ENCODE measurements around the gene SLC27A2.
"Not testable (repeated sequence)": the region's sequence is repeated elsewhere in the genome, so short reads cannot be mapped to it uniquely, and the experiment has no call there.

Gene SLC27A2

DNA sequence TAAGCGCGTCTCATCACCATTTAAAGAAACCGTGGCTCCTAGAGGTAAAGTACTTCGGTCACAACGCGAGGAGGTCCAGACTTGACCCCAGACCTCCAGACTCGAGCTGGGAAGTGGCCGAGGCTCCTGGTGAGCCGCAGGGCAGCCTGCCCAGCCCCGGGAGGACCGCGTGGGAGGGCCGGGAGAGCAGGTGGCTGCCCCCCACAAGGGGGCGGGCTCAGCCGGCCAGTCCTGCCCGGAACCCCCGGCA, at the start of gene SLC27A2:
Gene SLC27A2, plus strand, starts transcription at position 228 of the 250 bp plus-strand sequence. CDS start 232 bp downstream, outside the sequence.
- DNase-seq (ENCODE audit: low spot score) = no peak

DNA sequence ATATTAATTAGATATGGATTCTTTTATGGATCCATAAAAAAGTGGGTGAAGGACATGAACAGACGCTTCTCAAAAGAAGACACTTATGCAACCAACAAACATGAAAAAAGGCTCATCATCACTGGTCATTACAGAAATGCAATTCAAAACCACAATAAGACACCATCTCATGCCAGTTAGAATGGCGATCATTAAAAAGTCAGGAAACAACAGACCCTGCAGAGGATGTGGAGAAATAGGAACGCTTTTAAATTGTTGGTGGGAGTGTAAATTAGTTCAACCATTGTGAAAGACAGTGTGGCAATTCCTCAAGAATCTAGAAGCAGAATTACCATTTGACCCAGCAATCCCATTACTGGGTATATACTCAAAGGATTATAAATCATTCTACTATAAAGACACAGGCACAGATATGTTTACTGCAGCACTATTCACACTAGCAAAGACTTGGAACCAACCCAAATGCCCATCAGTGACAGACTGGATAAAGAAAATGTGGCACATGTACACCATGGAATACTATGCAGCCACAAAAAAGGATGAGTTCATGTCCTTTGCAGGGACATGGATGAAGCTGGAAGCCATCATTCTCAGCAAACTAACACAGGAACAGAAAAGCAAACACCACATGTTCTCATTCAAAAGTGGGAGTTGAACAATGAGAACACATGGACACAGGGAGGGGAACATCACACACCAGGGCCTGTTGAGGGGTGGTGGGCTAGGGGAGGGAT, 49.6 kb upstream of the SLC27A2 start:
- DNase-seq (ENCODE audit: low spot score) = not testable (repeated sequence)

DNA sequence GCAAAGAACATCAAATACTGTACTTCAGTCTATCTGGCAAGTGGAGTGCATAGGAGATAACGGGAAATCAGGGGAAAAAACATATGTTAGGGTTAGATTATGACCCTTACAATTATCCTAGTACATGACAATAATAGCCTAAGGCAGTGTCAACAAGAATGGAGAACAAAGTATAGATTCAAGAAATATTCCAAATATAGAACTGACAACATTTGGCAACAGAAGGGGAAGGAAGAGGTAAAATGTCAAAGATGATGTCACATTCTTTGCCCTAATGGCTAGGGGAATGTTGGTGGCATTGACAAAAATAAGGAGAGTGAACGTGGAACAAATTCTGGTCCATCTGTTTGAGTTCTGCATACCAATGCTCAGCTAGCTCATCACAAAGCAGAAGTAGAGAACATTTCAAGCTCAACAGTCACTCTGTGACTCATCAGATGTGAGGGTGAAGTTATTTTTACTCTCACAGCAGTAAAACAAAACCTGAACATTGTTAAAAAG, 47.4 kb upstream of the SLC27A2 start:
- no peak for DNase-seq (ENCODE audit: low spot score)

DNA sequence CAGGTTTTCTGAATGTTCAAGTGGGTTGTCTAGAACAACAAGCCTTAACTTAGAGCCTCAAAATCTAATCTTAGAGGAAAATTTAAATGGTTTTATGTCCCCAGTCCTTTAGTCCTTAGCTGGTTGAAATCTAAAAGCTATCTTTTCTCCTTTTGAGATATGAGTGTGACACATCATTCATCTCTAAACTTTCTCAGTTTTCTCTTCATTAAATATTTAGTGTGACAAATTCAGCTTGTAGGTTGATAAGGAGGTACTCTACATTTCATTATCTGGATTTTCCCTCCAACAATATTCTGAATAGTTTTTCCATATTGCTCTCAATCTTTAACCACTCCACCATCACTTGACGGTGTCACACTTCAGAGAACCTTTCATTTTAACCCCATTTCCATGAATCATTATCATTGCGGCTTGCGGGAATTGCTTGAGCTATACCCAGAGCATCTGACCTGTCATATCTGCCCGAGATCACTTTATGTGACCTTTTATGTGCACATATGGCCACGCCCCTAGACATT, 46.9 kb upstream of the SLC27A2 start:
- DNase-seq (ENCODE audit: low spot score) = peak; percentile 93

DNA sequence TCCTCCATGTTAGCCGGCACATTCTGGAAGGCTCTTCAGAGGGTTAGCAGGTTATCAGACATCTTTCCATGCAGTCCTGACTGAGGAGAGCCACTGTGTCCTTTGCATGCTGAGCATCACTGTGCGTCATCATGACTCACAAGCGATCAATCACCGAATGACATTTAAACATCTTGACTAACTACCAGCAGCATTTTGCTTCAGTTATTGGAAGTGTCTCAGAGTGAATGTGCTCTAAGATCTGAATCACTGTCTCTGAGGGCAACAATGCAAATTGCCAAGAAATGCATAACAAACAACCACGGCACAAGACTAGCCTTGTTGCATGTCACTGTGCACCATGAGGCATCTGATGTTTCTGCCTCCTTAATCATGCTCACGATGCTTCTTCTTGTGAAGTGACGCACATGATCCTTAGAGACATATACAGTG, 44.6 kb upstream of the SLC27A2 start:
- DNase-seq (ENCODE audit: low spot score) = peak; percentile 77

DNA sequence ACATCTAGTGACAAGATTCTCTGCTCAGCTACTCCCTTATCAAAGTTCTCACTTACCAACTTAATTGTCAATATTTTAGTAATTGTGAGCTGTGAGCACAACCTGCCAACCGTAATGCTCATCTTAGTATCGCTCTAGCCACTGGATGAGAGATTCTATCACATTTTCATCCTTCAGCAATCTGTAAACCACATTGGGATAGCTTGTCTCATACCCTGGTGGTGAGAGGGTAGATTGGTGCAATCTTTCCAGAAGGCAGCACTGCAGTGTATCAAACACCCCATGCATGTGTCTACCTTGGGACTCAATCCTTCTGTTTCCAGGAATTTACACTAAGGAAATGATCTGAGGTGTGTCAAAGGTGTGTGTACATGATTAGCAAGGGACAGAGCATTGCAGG, 44.1 kb upstream of the SLC27A2 start:
- no peak for DNase-seq (ENCODE audit: low spot score)

DNA sequence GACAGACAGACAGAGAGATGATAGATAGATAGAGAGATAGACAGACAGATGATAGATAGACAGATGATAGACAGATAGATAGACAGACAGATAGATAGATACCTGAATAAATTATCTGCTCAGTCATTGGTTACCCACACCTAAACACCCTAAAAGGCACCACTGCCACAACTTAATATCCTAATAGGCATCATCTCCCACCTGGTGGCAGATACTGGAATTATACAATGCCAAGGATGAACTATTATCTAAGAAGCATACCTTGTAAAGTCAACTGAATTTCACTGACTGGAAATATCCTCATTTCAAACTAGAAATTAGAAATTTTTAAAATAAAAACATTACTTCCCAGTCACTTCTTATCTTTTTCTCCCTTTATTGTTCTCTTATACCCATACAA, 43.6 kb upstream of the SLC27A2 start:
- no peak for DNase-seq (ENCODE audit: low spot score)

DNA sequence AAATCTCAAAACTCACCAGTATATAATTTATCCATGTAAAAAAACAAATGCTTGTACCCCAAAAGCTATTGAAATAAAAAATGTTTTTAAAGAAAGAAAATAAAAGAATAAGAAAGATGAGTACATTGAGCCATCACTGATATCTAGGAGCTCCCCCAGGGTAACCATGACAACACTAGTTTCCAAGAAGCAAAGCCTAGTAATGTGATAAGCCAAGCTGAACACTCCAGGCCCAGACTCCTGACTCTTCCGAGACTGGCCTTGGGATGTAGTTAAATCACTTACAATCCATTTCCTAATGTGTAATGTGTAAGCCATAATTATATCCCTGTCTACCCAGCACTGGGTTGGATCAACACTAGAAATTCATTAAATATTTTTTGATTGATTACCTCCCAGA, 41.9 kb upstream of the SLC27A2 start:
- no peak for DNase-seq (ENCODE audit: low spot score)

DNA sequence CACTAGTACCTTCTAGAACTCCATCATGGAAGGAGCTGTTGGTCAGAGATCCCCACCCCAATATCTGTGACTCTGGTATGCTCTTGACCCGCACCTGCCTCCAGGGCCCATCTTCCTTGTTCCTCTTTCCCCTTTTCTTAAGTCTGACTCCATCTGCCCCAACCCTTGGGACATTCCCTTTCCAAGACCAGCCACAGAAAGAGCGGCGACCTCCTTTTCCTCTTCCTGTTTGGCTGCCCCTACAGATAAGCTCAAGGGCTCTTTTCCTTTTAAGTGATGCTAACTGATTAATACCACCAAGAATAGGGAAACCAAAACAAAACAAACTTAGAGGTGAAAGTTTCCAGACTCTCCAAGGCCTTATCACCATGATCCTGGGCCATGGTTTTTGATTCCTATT, 41.0 kb upstream of the SLC27A2 start:
- no peak for DNase-seq (ENCODE audit: low spot score)

DNA sequence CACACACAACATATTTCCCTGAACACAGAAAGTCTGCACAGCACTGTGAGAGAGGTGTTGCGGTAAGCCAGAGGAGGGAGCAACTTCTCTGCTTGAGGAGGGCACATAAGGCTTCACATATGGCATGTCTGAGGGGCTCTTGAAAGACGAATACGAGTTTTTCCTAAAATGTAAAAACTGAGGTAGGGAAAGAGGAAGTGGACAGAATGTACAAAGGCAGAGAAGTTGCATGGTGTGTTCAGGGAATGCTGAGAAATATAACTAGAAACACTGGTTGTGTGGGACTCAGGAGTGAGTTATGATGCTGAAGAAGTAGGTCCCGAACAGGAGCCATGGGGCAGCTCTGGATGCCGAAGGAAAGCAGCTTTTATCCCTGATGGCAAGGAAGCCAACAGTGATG, 40.1 kb upstream of the SLC27A2 start:
- no peak for DNase-seq (ENCODE audit: low spot score)

DNA sequence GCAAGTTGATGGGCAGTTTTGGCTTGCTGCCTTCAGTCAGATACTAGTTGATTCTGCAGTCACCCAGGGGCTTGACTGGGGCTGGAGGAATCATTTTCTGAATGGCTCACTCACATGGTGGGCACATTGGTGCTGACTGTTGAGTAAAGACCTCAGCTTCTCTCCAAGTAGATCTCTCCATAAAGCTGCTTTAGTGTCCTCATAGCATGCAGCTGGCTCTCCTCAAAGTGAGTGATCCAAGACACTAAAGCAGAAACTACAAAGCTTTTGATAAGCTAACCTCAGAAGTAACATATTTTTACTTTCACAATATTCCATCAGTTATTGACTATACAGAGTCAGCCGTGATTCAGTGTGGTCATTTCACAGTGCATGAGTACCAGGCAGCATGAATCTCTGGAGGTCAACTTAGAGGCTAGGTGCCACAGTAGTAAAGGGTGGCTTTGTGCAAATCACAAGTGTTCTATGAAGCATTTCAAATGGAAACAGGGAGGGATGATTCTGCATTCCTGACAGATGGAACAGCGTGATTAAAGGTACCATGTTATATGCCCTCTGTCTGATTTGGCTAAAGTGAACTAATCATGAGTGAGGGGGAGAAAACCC, 38.6 kb upstream of the SLC27A2 start:
- DNase-seq (ENCODE audit: low spot score) = no peak

DNA sequence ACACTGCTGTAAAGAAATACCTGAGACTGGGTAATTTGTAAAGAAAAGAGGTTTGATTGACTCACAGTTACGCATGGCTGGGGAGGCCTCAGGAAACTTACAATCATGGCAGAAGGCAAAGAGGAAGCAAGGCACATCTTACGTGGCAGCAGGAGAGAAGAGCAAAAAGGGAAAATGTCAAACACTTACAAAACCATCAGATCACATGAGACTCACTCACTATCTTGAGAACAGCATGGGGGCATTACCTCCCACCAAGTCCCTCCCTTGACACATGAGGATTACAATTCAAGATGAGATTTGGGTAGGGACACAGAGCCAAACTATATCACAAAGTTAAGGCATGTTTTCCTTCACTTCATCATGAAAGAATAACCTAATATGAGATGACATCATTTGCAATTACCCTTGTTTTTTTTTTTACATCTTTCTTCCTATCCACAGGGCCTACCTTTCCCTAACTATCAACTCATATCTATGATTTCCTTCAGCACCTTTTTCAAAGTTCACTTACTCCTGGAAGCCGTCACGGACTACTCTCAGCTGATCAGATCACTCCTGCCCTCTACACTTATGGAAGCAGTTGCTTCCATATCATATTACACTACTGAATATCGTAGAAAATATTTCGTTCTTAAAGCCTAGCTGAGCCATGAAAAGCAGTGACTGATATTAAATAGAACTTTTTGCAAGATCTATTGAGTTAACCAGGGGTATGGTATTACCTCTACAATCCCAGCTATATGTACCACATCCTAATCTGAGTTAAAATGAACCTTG, 37.5 kb upstream of the SLC27A2 start:
- DNase-seq (ENCODE audit: low spot score) = no peak

DNA sequence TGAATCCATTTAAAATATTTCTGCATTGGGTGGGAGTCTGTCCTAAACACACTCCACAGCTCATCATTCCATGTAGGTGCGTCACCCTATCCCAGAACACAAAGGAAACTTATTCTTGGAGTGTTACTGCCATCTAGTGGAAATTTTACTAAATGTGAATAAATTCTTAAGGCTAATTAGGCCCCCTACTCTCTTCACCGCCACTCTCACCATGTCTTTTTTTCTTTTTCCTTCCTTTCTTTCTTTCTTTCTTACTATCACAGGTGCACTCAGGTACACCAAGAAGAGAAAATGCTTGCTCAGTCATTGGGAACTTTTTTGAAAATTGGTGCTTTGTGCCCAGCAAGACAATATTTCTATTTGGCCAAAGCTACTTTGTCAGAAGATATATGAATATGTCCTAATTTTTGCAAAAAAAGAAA, 36.5 kb upstream of the SLC27A2 start:
- peak; percentile 67 for DNase-seq (ENCODE audit: low spot score)

DNA sequence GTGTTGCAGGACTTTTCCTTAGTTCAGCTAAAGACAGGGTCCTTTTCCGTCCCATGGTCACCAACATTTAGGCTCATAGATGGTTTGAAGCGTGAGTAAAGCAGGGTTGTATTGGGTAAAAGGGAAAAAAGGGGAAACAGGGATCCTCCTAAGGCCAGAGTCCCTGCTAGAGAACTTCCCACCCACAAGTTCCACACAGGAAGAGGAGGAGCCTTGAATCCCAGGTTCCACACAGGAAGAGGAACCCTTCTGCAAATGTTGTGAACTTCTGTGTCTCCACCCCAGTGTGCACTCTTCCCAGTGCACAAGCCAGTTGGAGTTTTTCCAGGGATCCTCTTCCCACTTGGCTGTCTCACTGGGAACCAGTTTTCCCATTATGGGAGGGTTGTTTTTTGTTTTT, 35.4 kb upstream of the SLC27A2 start:
- DNase-seq (ENCODE audit: low spot score) = no peak

DNA sequence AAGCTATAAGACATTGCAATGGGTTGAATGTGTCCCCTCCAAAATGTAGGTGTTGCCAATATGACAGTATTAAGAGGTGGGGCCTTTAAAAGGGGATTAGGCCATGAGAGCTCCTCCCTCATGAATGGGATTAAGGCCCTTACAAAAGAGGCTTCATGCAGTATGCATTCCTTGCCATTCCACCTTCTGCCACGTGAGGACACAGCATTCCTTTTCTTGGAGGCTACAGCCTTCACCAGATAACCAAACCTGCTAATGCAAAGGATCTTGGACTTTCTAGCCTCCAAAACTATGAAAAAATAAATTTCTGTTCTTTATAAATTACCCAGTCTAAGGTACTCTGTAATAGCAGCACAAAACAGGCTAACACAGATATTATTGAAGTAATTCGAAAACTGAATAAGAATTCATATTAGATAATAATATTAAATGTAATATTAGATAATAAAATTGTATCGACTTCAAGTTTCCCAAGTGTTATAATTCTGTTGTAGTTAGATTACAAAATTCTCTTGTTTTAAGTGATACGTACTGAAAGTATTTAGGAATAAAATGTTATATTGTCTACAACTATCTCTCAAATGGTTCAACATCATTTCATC, 33.5 kb upstream of the SLC27A2 start:
- no peak for DNase-seq (ENCODE audit: low spot score)

DNA sequence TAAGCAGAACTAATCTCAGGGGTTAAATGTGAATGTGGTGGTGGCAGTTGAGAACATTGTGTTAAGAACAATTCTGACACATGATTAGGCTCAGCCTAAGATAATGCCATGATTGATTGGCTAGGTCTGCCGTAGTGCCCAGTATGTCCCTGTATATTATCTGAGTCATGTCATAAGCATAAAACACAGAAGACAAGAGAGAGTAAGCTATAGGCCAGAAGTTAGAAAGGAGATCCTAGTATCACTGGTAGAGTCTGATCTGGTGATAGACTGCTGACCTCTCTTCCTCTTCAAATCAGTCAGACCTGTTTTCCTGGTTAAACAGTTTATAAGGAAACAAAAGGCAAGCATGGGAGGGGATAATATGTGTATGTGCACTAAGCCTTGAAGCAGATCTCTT, 32.9 kb upstream of the SLC27A2 start:
- no peak for DNase-seq (ENCODE audit: low spot score)

DNA sequence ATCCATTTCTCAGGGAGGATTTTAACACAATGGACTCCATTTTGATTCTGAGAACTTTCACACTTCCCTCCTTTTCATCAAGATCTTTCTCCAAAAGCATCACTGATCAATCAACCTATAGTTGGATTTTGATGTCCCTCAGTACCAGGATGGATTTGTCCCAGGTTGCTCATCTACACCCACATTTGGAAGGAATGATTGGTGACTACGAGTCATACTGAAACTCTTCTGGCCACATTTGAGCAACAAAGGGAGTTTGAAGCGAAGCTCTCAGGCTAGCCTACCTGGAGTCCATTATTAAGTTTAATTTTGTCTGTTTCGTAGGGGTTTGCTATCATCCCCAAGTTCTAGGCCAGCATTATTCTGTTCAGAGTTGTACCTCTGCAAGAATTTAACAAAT, 31.6 kb upstream of the SLC27A2 start:
- peak; percentile 51 for DNase-seq (ENCODE audit: low spot score)

DNA sequence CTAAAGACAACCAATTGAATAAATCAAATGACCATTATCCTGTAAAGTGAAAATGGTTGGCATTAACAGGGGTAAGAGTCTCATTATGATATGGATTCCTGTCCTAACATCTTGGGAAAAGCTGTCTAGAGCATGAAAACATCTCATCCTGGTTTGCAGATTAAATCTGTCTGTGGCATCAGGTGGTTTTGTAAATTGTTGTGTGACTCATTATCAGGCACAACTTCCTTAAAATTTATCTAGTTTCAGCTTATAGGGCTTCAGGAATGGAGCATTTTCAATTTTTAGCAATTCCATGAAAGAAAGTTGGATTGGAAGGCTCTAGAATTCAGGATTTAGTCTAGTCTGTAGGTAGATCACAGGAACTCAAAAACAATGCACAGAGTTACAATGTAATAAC, 31.1 kb upstream of the SLC27A2 start:
- no peak for DNase-seq (ENCODE audit: low spot score)

DNA sequence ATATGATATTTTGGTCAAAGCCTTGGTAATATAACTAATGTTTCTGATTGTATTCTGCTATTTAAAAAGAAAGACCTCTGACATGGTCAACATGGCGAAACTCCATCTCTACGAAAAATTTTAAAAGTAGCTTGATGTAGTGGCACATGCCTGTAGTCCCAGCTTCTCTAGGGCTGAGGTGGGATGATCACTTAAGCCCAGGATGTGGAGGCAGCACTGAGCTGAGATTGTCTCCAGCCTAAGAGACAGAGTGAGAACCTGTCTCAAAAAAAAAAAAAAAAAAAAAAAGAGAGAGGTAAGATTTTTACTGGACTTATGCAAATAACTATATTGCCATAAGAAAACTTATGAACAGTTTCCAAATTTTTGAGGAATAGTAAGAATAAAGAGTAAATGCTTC, 30.5 kb upstream of the SLC27A2 start:
- no peak for DNase-seq (ENCODE audit: low spot score)

DNA sequence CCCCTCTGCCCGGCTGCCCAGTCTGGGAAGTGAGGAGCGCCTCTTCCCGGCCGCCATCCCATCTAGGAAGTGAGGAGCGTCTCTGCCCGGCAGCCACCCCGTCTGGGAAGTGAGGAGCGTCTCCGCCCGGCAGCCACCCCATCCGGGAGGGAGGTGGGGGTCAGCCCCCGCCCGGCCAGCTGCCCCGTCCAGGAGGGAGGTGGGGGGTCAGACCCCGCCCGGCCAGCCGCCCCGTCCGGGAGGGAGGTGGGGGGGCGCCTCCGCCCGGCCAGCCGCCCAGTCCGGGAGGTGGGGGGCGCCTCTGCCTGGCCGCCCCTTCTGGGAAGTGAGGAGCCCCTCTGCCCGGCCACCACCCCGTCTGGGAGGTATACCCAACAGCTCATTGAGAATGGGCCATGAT, 23.8 kb upstream of the SLC27A2 start:
- DNase-seq (ENCODE audit: low spot score) = not testable (repeated sequence)

DNA sequence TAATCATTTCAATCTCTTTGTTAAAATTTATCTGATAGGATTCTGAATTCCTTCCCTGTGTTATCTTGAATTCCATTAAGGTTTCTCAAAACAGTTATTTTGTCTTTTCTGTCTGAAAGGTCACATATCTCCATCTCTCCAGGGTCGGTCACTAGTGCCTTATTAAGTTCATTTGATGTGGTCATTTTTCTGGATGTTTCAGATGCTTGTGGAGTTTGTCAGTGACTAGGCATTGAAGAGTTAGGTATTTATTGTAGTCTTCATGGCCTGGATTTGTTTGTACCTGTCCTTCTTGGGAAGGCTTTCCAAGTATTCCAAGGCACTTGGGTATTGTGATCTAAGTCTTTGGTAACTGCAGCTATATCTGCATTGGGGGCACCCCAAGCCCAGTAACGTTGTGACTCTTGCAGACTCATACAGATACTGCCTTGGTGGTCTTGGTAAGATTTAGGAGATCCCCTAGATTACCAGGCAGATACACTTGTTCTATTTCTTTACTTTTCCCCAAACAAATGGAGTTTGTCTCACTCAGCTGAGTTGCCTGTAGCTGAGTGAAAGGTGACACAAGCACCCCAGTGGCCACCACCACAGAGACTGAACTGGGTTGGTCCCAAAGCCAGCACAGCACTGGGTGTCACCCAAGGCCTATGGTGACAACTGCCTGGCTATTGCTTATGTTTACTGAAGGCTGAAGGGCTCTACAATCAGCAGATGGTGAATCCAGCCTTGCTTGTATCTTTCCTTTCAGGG, 18.9 kb upstream of the SLC27A2 start:
- no peak for DNase-seq (ENCODE audit: low spot score)
